Left lung (tissue), 10 donors: ENCODE data around the gene PKIG. TPM values are rescaled to one million over a fixed set of nuclear protein-coding genes. Genes with fewer than 3 reads are reported as not detected.
A peak's percentile ranks its signal among the peaks of the same experiment; 100 is the strongest.

Experiments used
- ATAC-seq: fragments of 200-7000 bp; cut with Tn5 transposase; one replicate; pipeline ENCODE4 v1.9.1; 2020; ENCODE audit warnings: moderate library complexity
- DNase-seq, 4 donors: peaks; one replicate each; pipeline ENCODE4 v3.0.0-alpha.2; 2013 to 2020
- H3K27ac ChIP-seq, 2 donors: fragments of 200-600 bp; sonication (generic) in 1 of 2; one replicate each; pipeline versions ENCODE4 v1.5.0 to v1.8.0; 2020 to 2021
- H3K27me3 ChIP-seq, 2 donors: fragments of 200-600 bp; sonication (generic) in 1 of 2; one replicate each; pipeline versions ENCODE4 v1.5.0 to v1.8.0; 2020 to 2021
- H3K36me3 ChIP-seq, 2 donors: fragments of 200-600 bp; sonication (generic) in 1 of 2; one replicate each; pipeline versions ENCODE4 v1.5.0 to v1.8.0; 2020 to 2021
- H3K4me1 ChIP-seq, 2 donors: fragments of 200-600 bp; one replicate each; pipeline ENCODE4 v1.8.0; 2021
- H3K4me3 ChIP-seq, 2 donors: fragments of 200-600 bp; sonication (generic) in 1 of 2; one replicate each; pipeline versions ENCODE4 v1.5.0 to v1.8.0; 2020 to 2021; ENCODE audit warnings: mild to moderate bottlenecking in 1 of 2
- H3K9me3 ChIP-seq, 2 donors: fragments of 200-600 bp; sonication (generic) in 1 of 2; one replicate each; pipeline versions ENCODE4 v1.5.0 to v1.8.0; 2020 to 2021
- intact Hi-C, 2 donors: fragments of 100-400 bp; cut with DNase I; formaldehyde crosslinking; loops; one replicate each; pipeline versions ENCODE4 v1.11.2 to v1.14.2; 2022
- polyA plus RNA-seq, 6 donors: library from polyadenylated mRNA; unstranded; fragments of 120-200 nt; gene quantifications; one replicate each; pipeline ENCODE4 v1.2.1, GENCODE V29; 2013; ENCODE audit not compliant: insufficient read length in 6 of 6
- total RNA-seq, 2 donors: library from RNA; stranded (reverse); fragmentation: NEBNext Ultra II Directional; extraction: Animal tissue kit (Norgen Biotek cat#: 25700); gene quantifications; one replicate each; pipeline ENCODE4 v1.2.1, GENCODE V29; 2021
- TF ChIP-seq, protein P1 (sequence below), 2 donors: fragments of 200-600 bp; sonication (generic) in 1 of 2; IDR thresholded peaks; one replicate each; pipeline versions ENCODE4 v1.5.0 to v1.8.0; 2021; ENCODE audit warnings: antibody characterized with exemption in 2 of 2
- donor health status: DM: no; HTN: yes; CAD: no.
- donor health status: DM: no; HTN: no; CAD: no.

Gene PKIG
- total and polyA plus RNA-seq, 8 donors: 40.1 to 67.7 (median 55.2) TPM

GRCh38 chr20:44600758-44601201, 18.4 kb downstream of the PKIG start:
- H3K27me3 ChIP-seq: no peaks in the 10 kb centered on the region
- H3K9me3 ChIP-seq: no peaks in the 10 kb centered on the region
- ATAC-seq (peak; percentile 8), DNase-seq (no peak)
- no peak overlapping the region for H3K4me3 ChIP-seq
- peaks cover 29 to 71% of the 10 kb centered on the region in 2 donors for H3K4me1 ChIP-seq
- TF ChIP-seq, protein P1, sequence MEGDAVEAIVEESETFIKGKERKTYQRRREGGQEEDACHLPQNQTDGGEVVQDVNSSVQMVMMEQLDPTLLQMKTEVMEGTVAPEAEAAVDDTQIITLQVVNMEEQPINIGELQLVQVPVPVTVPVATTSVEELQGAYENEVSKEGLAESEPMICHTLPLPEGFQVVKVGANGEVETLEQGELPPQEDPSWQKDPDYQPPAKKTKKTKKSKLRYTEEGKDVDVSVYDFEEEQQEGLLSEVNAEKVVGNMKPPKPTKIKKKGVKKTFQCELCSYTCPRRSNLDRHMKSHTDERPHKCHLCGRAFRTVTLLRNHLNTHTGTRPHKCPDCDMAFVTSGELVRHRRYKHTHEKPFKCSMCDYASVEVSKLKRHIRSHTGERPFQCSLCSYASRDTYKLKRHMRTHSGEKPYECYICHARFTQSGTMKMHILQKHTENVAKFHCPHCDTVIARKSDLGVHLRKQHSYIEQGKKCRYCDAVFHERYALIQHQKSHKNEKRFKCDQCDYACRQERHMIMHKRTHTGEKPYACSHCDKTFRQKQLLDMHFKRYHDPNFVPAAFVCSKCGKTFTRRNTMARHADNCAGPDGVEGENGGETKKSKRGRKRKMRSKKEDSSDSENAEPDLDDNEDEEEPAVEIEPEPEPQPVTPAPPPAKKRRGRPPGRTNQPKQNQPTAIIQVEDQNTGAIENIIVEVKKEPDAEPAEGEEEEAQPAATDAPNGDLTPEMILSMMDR (IDR thresholded peaks at IDR 0.05): no peak
- peak overlapping the region; percentile 73 to 88 for H3K27ac ChIP-seq
- no peaks in the 10 kb centered on the region for H3K36me3 ChIP-seq
- intact Hi-C loops: loop anchor here in 1 of 2 donors (5.0 kb wide), 1 partner anchor 68 kb away; no protein-coding TSS in a partner anchor

- no peaks in the 10 kb centered on the region for H3K9me3 ChIP-seq
- no peaks in the 10 kb centered on the region for H3K36me3 ChIP-seq
- H3K4me1 ChIP-seq: peaks cover 29 to 68% of the 10 kb centered on the region in 2 donors
- no peak overlapping the region for H3K4me3 ChIP-seq
- TF ChIP-seq, protein P1 (IDR thresholded peaks at IDR 0.05): no peak
- peak; percentile 11 for ATAC-seq
- intact Hi-C loops: loop anchor here in 1 of 2 donors (5.0 kb wide), 1 partner anchor 69 kb away; no protein-coding TSS in a partner anchor
- DNase-seq: no peak
- H3K27me3 ChIP-seq: no peaks in the 10 kb centered on the region
- peak overlapping the region; percentile 73 to 88 for H3K27ac ChIP-seq
Measured at GRCh38 chr20:44601236-44601671, 18.9 kb downstream of the PKIG start.

- peak overlapping the region; percentile 73 to 88 for H3K27ac ChIP-seq
- ATAC-seq (peak; percentile 64), DNase-seq (peak in 2 of 4 donors; percentile 88 to 92)
- no peaks in the 10 kb centered on the region for H3K36me3 ChIP-seq
- H3K27me3 ChIP-seq: no peaks in the 10 kb centered on the region
- peaks cover 29 to 63% of the 10 kb centered on the region in 2 donors for H3K4me1 ChIP-seq
- no peak overlapping the region for H3K4me3 ChIP-seq
- TF ChIP-seq, protein P1 (IDR thresholded peaks at IDR 0.05): no peak
- intact Hi-C loops: loop anchor here in 1 of 2 donors (5.0 kb wide), 1 partner anchor 70 kb away; no protein-coding TSS in a partner anchor
- no peaks in the 10 kb centered on the region for H3K9me3 ChIP-seq
Measured at GRCh38 chr20:44601801-44602204, 19.4 kb downstream of the PKIG start.

GRCh38 chr20:44603327-44603726, 20.9 kb downstream of the PKIG start:
- Histone ChIP-seq H3K4me3 (no peak overlapping the region), H3K27me3 (no peaks in the 10 kb centered on the region), H3K36me3 (no peaks in the 10 kb centered on the region), H3K4me1 (peaks cover 19 to 48% of the 10 kb centered on the region in 2 donors), H3K9me3 (no peaks in the 10 kb centered on the region), H3K27ac (no peak overlapping the region)
- no peak for ATAC-seq
- DNase-seq: no peak
- TF ChIP-seq, protein P1 (IDR thresholded peaks at IDR 0.05): no peak
- intact Hi-C loops: loop anchor here in 1 of 2 donors (5.0 kb wide), 1 partner anchor 71 kb away; no protein-coding TSS in a partner anchor

- H3K27ac ChIP-seq: no peak overlapping the region
- DNase-seq: no peak
- intact Hi-C loops: no loop called here
- no peaks in the 10 kb centered on the region for H3K27me3 ChIP-seq
- ATAC-seq: no peak
- TF ChIP-seq, protein P1 (IDR thresholded peaks at IDR 0.05): no peak
- H3K36me3 ChIP-seq: no peaks in the 10 kb centered on the region
- no peaks in the 10 kb centered on the region for H3K9me3 ChIP-seq
- no peak overlapping the region for H3K4me3 ChIP-seq
- H3K4me1 ChIP-seq: peaks cover 11 to 44% of the 10 kb centered on the region in 2 donors
Measured at GRCh38 chr20:44606725-44607441, 24.5 kb downstream of the PKIG start.
